H1 (cell line): ENCODE results near the gene CAMTA1. TPM values are rescaled to one million over a fixed set of nuclear protein-coding genes. Genes with fewer than 3 reads are reported as not detected.

Experiments
- CTCF ChIA-PET: fragments of 300-600 bp; sonication (Branson Sonifier 250); formaldehyde crosslinking; loops from one replicate; lab custom pipeline; 2021; ENCODE audit not compliant: partially characterized antibody; lab: Charles Lee
- POLR2A ChIA-PET: fragments of 300-600 bp; sonication (Branson Sonifier 250); formaldehyde crosslinking; loops from one replicate; lab custom pipeline; 2021; ENCODE audit warnings: inconsistent platforms; ENCODE audit not compliant: partially characterized antibody; lab: Charles Lee
- DNase-seq, 2 experiments: peaks; one replicate each; pipeline versions ENCODE4 v3.0.0 to v3.0.0-alpha.2; 2010 to 2022; ENCODE audit warnings: low spot score in 2 of 2, low read depth in 1 of 2, mixed read lengths in 1 of 2
- FAIRE-seq: peaks from 2 replicates; lab custom pipeline; 2011; peaks lifted over from hg19 to GRCh38; lab: Jason Lieb, UNC
- H2AFZ ChIP-seq: 2 replicates; pipeline ENCODE4 v1.8.1; 2012; ENCODE audit warnings: low read length, inconsistent platforms
- H2AK5ac ChIP-seq: 2 replicates; pipeline ENCODE4 v1.6.1; 2013; ENCODE audit warnings: low read depth, low read length
- H2BK120ac ChIP-seq: replicated peaks from 2 replicates; pipeline ENCODE3; 2013; ENCODE audit warnings: low read depth, low read length, inconsistent platforms
- H2BK12ac ChIP-seq: 2 replicates; pipeline ENCODE4 v1.6.1; 2013; ENCODE audit warnings: low read depth, low read length
- H2BK15ac ChIP-seq: 2 replicates; pipeline ENCODE4 v1.6.1; 2013; ENCODE audit warnings: low read length
- H2BK20ac ChIP-seq: 2 replicates; pipeline ENCODE4 v1.6.1; 2013; ENCODE audit warnings: low read length
- H2BK5ac ChIP-seq: 2 replicates; pipeline ENCODE4 v1.6.1; 2013; ENCODE audit warnings: low read depth, low read length
- H3K14ac ChIP-seq: 2 replicates; pipeline ENCODE4 v1.6.1; 2013; ENCODE audit warnings: inconsistent platforms; ENCODE audit not compliant: insufficient read length
- H3K18ac ChIP-seq: 2 replicates; pipeline ENCODE4 v1.6.1; 2013; ENCODE audit warnings: low read length; ENCODE audit errors: extremely low read depth
- H3K23ac ChIP-seq: 2 replicates; pipeline ENCODE4 v1.6.1; 2013; ENCODE audit warnings: inconsistent platforms; ENCODE audit not compliant: insufficient read length
- H3K23me2 ChIP-seq: 2 replicates; pipeline ENCODE4 v1.6.1; 2013; ENCODE audit warnings: low read depth, low read length
- H3K27ac ChIP-seq: 2 replicates; pipeline ENCODE4 v1.6.1; 2011; ENCODE audit warnings: low read depth, low read length, inconsistent platforms
- H3K27me3 ChIP-seq, 4 experiments: replicated peaks in 1 of 4; 1 replicate in 1 of 4; 2 replicates in 3 of 4; pipeline versions ENCODE4 v1.6.1 to v1.8.1; 2011 to 2013; ENCODE audit warnings: low read length in 3 of 4, mild to moderate bottlenecking in 3 of 4, inconsistent platforms in 2 of 4, mixed read lengths in 2 of 4, moderate library complexity in 1 of 4; ENCODE audit not compliant: control insufficient read depth in 3 of 4, insufficient read depth in 3 of 4; ENCODE audit errors: extremely low read depth in 1 of 4
- H3K36me3 ChIP-seq, 4 experiments: 2 replicates each; pipeline versions ENCODE4 v1.6.1 to v1.8.1; 2011 to 2013; ENCODE audit warnings: mild to moderate bottlenecking in 4 of 4, low read length in 3 of 4, moderate library complexity in 2 of 4, control low read depth in 1 of 4, inconsistent platforms in 1 of 4; ENCODE audit not compliant: insufficient read depth in 4 of 4, control insufficient read depth in 2 of 4
- H3K4ac ChIP-seq: replicated peaks from 2 replicates; pipeline ENCODE3; 2013; ENCODE audit warnings: low read length, low read depth, mixed read lengths, inconsistent platforms; ENCODE audit not compliant: insufficient read length
- H3K4me1 ChIP-seq, 4 experiments: replicated peaks in 1 of 4; 1 replicate in 1 of 4; 2 replicates in 3 of 4; pipeline versions ENCODE4 v1.6.1 to v1.8.1; 2011 to 2013; ENCODE audit warnings: low read length in 3 of 4, inconsistent platforms in 2 of 4, mixed read lengths in 1 of 4; ENCODE audit not compliant: insufficient read depth in 4 of 4, control insufficient read depth in 3 of 4
- H3K4me2 ChIP-seq, 2 experiments: 2 replicates each; pipeline versions ENCODE4 v1.6.1 to v1.8.1; 2011 to 2013; ENCODE audit warnings: low read depth in 2 of 2, low read length in 2 of 2, control low read depth in 1 of 2, inconsistent platforms in 1 of 2, mild to moderate bottlenecking in 1 of 2; ENCODE audit not compliant: insufficient read depth in 1 of 2
- H3K4me3 ChIP-seq, 4 experiments: fragments of 200-600, 300-600 bp in 1 of 4; sonication (generic), shearing (Covaris generic), sonication (Bioruptor Twin) in 1 of 4; 2 replicates each; pipeline versions ENCODE4 v1.5.1 to v1.8.1; 2011 to 2016; ENCODE audit warnings: low read length in 4 of 4, low read depth in 3 of 4, control low read depth in 2 of 4, inconsistent platforms in 2 of 4, mild to moderate bottlenecking in 2 of 4, mixed read lengths in 1 of 4, moderate library complexity in 1 of 4; ENCODE audit not compliant: insufficient read depth in 2 of 4; ENCODE audit errors: extremely low read depth in 1 of 4
- H3K56ac ChIP-seq: replicated peaks from 2 replicates; pipeline ENCODE3; 2013; ENCODE audit warnings: low read depth, mild to moderate bottlenecking, mixed read lengths, low read length, inconsistent platforms; ENCODE audit not compliant: insufficient read length
- H3K79me1 ChIP-seq: 2 replicates; pipeline ENCODE4 v1.6.1; 2013; ENCODE audit warnings: low read depth, low read length, control low read depth
- H3K79me2 ChIP-seq, 2 experiments: 2 replicates each; pipeline versions ENCODE4 v1.6.1 to v1.8.1; 2012 to 2013; ENCODE audit warnings: low read length in 2 of 2, mild to moderate bottlenecking in 2 of 2, inconsistent platforms in 1 of 2; ENCODE audit not compliant: insufficient read depth in 2 of 2, control insufficient read depth in 1 of 2
- H3K9ac ChIP-seq, 4 experiments: replicated peaks in 1 of 4; 1 replicate in 1 of 4; 2 replicates in 3 of 4; pipeline versions ENCODE4 v1.6.1 to v1.8.1; 2011 to 2013; ENCODE audit warnings: low read depth in 3 of 4, low read length in 3 of 4, control low read depth in 2 of 4, mild to moderate bottlenecking in 2 of 4, moderate library complexity in 2 of 4, inconsistent platforms in 1 of 4; ENCODE audit errors: extremely low read depth in 1 of 4
- H3K9me3 ChIP-seq, 2 experiments: 2 replicates each; pipeline versions ENCODE4 v1.6.1 to v1.8.1; 2012 to 2013; ENCODE audit warnings: mild to moderate bottlenecking in 2 of 2, moderate library complexity in 2 of 2, control low read depth in 1 of 2, inconsistent platforms in 1 of 2, low read depth in 1 of 2, low read length in 1 of 2, mixed read lengths in 1 of 2; ENCODE audit not compliant: insufficient read depth in 2 of 2
- H4K20me1 ChIP-seq, 2 experiments: replicated peaks in 1 of 2; 2 replicates each; pipeline versions ENCODE3 to v1.8.1; 2011 to 2013; ENCODE audit warnings: inconsistent platforms in 2 of 2, low read length in 2 of 2, mild to moderate bottlenecking in 1 of 2; ENCODE audit not compliant: insufficient read depth in 2 of 2, control insufficient read depth in 1 of 2
- H4K5ac ChIP-seq: 2 replicates; pipeline ENCODE4 v1.6.1; 2013; ENCODE audit warnings: low read length, low read depth, mixed read lengths, inconsistent platforms; ENCODE audit not compliant: insufficient read length
- H4K8ac ChIP-seq: 2 replicates; pipeline ENCODE4 v1.8.0; 2013; ENCODE audit warnings: mild to moderate bottlenecking, moderate library complexity, low read length, inconsistent platforms; ENCODE audit not compliant: insufficient read depth; ENCODE audit errors: extremely low read depth
- H4K91ac ChIP-seq: replicated peaks from 2 replicates; pipeline ENCODE3; 2013; ENCODE audit warnings: low read length, mixed read lengths, inconsistent platforms; ENCODE audit not compliant: insufficient read length
- CTBP2 ChIP-seq: IDR thresholded peaks from 2 replicates; pipeline ENCODE4 v1.7.0; 2011; ENCODE audit warnings: borderline replicate concordance, mild to moderate bottlenecking, moderate library complexity, mixed read lengths, low read length; ENCODE audit not compliant: insufficient read depth, insufficient read length
- HDAC2 ChIP-seq, 2 experiments: fragments of 300-600 bp in 1 of 2; sonication (generic) in 1 of 2; IDR thresholded peaks; 2 replicates each; pipeline ENCODE4 v1.6.1; 2011 to 2012; ENCODE audit warnings: low read depth in 2 of 2, low read length in 2 of 2, mild to moderate bottlenecking in 2 of 2, moderate library complexity in 2 of 2, borderline replicate concordance in 1 of 2, inconsistent platforms in 1 of 2
- KDM5A ChIP-seq: fragments of 200-600 bp; IDR thresholded peaks from 2 replicates; pipeline ENCODE4 v1.7.1; 2012; ENCODE audit warnings: mild to moderate bottlenecking, low read length, inconsistent platforms, mixed read lengths
- RAD21 ChIP-seq, 2 experiments: IDR thresholded peaks in 1 of 2; conservative IDR thresholded peaks in 1 of 2; 2 replicates each; pipeline ENCODE4 v1.6.1; 2011; ENCODE audit warnings: low read depth in 2 of 2, low read length in 2 of 2, improper control_type of control experiment in 1 of 2, inconsistent platforms in 1 of 2, mild to moderate bottlenecking in 1 of 2, moderate library complexity in 1 of 2
- RNF2 ChIP-seq: fragments of 200-900, 300-1000 bp; sonication (generic); IDR thresholded peaks from 2 replicates; pipeline ENCODE4 v1.7.1; 2016; ENCODE audit warnings: borderline replicate concordance, low read depth, mild to moderate bottlenecking, antibody characterized with exemption, low read length; ENCODE audit not compliant: poor library complexity, severe bottlenecking; ENCODE audit errors: missing control alignments
- SUZ12 ChIP-seq: fragments of 200-600 bp; sonication (generic); IDR thresholded peaks from 2 replicates; pipeline ENCODE4 v1.6.1; 2012; ENCODE audit warnings: mild to moderate bottlenecking, inconsistent platforms, low read length, moderate library complexity, mixed read lengths
- WGBS, 2 experiments: shearing (Covaris generic) in 1 of 2; methylation state at CpG; one replicate each; pipeline versions ENCODE4 v1.1.6 to v1.1.7; 2013 to 2015; ENCODE audit warnings: low lambda C conversion rate in 2 of 2, mixed read lengths in 2 of 2, inconsistent platforms in 1 of 2, low coverage in 1 of 2, missing lambda C conversion rate in 1 of 2; ENCODE audit not compliant: insufficient replicate concordance in 2 of 2, insufficient coverage in 1 of 2, insufficient read length in 1 of 2; ENCODE audit errors: extremely low coverage in 1 of 2, missing lambda C conversion rate in 1 of 2; 5-methylcytosine and 5-hydroxymethylcytosine counted together
- polyA plus RNA-seq, 7 experiments: library from polyadenylated mRNA; depleted of rRNA in 3 of 7; stranded (reverse) in 5 of 7; unstranded in 2 of 7; fragments of >200 nt in 5 of 7; fragments of 200-250 nt in 2 of 7; gene quantifications; 1 replicate in 5 of 7; 2 replicates in 1 of 7; 4 replicates in 1 of 7; pipeline versions ENCODE4 v1.2.1 to v1.2.3, GENCODE V29; 2011 to 2013; ENCODE audit warnings: missing spikeins in 2 of 7, mixed read lengths in 2 of 7
- total RNA-seq: library from RNA; stranded (reverse); fragmentation: NEBNext Ultra II Directional; extraction: Animal tissue kit (Norgen Biotek cat#: 25700); gene quantifications from 2 replicates; pipeline ENCODE4 v1.2.1, GENCODE V29; 2021

The CAMTA1 gene
- total and polyA plus RNA-seq, 2 of the 8 experiments (the other 6 are each of a cell fraction or from before 2014, with no cell fraction given) = 65.0 to 119 TPM

GRCh38 chr1:7285856-7286454 lies 500.7 kb downstream of the CAMTA1 start:
- H3K27ac ChIP-seq = no peak overlapping the region
- 0 out of 2 replicates have a peak overlapping the region, but pooled peaks have one; percentile 27 for H2BK12ac ChIP-seq
- H2BK15ac ChIP-seq = no peak overlapping the region
- no peaks in the 10 kb centered on the region for H3K79me2 ChIP-seq
- no peaks in the 10 kb centered on the region for H3K36me3 ChIP-seq
- H3K23ac ChIP-seq = no peak overlapping the region
- 0 out of 2 replicates have a peak overlapping the region, but pooled peaks have one; percentile 2 for H2AK5ac ChIP-seq
- CTCF ChIA-PET = interaction anchor here (0.8 to 2.5 kb wide), 9 partner anchors 11 to 362 kb away, joined by 3 to 6 read pairs (median 4); no protein-coding TSS in a partner anchor
- no peaks in the 10 kb centered on the region for H3K27me3 ChIP-seq
- H4K8ac ChIP-seq = no peak overlapping the region
- no peaks in the 10 kb centered on the region; the same call in 1 of the 2 replicates for H3K23me2 ChIP-seq
- no peak overlapping the region for H2BK120ac ChIP-seq
- DNase-seq (peak in 1 of 2 experiments; percentile 23), FAIRE-seq (no peak)
- H3K4me3 ChIP-seq = no peak overlapping the region
- H3K9ac ChIP-seq = no peak overlapping the region; a peak in 1 of 7 replicates
- H3K9me3 ChIP-seq = no peaks in the 10 kb centered on the region
- 98% methylated on average over 10 of the region's 10 CpGs; no CpG with 5 or more reads in 1 of the 2 experiments for WGBS, 2 experiments
- H3K14ac ChIP-seq = no peak overlapping the region
- no peak overlapping the region for H3K4me2 ChIP-seq
- POLR2A ChIA-PET = no interaction called here
- no peak overlapping the region for H4K91ac ChIP-seq
- H2AFZ ChIP-seq = no peak overlapping the region
- H3K4me1 ChIP-seq = no peaks in the 10 kb centered on the region
- TF ChIP-seq HDAC2 (IDR thresholded peaks at IDR 0.05; ENCODE audit: borderline replicate concordance in 1 of 2, low read depth in 2 of 2, low read length in 2 of 2) = no peak
- TF ChIP-seq CTBP2 = no peak
- no peak for TF ChIP-seq RAD21 (IDR thresholded peaks at IDR 0.05 in 1 of 2, conservative IDR thresholded peaks at IDR 0.05 in 1 of 2; ENCODE audit: low read depth in 2 of 2, low read length in 2 of 2)
- no peak for TF ChIP-seq RNF2
- no peak for TF ChIP-seq KDM5A
- TF ChIP-seq SUZ12 = no peak
- H4K20me1 ChIP-seq = no peaks in the 10 kb centered on the region
- no peak overlapping the region for H3K56ac ChIP-seq
- H2BK20ac ChIP-seq = no peak overlapping the region
- H3K18ac ChIP-seq = no peak overlapping the region; the same call in 1 of the 2 replicates
- no peak overlapping the region; the same call in 1 of the 2 replicates for H2BK5ac ChIP-seq
- no peak overlapping the region for H4K5ac ChIP-seq
- H3K79me1 ChIP-seq = no peaks in the 10 kb centered on the region
- no peak overlapping the region for H3K4ac ChIP-seq
